SK-N-SH treated with all-trans-retinoic acid at 6 μM for 48 hours (cell line): Measurements from ENCODE around the gene AVL9.

Experiments
- ATAC-seq: fragments of 200-7000 bp; cut with Tn5 transposase; 3 replicates; pipeline ENCODE4 v1.9.1; 2020; ENCODE audit warnings: mild to moderate bottlenecking, moderate library complexity
- ARNTL ChIP-seq: fragments of 450-650 bp; formaldehyde crosslinking; IDR thresholded peaks from 2 replicates; pipeline ENCODE4 v1.5.0; 2020; ENCODE audit warnings: low read depth, mild to moderate bottlenecking, moderate library complexity, borderline replicate concordance
- BACH2 ChIP-seq: fragments of 250-450 bp; sonication (Bioruptor Pico); IDR thresholded peaks from 2 replicates; pipeline ENCODE4 v1.9.0; 2021; ENCODE audit warnings: mild to moderate bottlenecking, borderline replicate concordance
- CSDC2 ChIP-seq: fragments of 250-450 bp; sonication (Bioruptor Pico); IDR thresholded peaks from 2 replicates; pipeline ENCODE4 v1.5.0; 2020; ENCODE audit warnings: mild to moderate bottlenecking, moderate library complexity
- CSRNP3 ChIP-seq: fragments of 250-450 bp; sonication (Bioruptor Pico); IDR thresholded peaks from 2 replicates; pipeline ENCODE4 v1.5.1; 2021; ENCODE audit warnings: mild to moderate bottlenecking, moderate library complexity
- ESRRG ChIP-seq: fragments of 250-450 bp; sonication (Bioruptor Pico); IDR thresholded peaks from 2 replicates; pipeline ENCODE4 v1.6.1; 2021; ENCODE audit warnings: mild to moderate bottlenecking
- GLIS3 ChIP-seq: fragments of 250-450 bp; sonication (Bioruptor Pico); IDR thresholded peaks from 2 replicates; pipeline ENCODE4 v1.5.0; 2020; ENCODE audit warnings: mild to moderate bottlenecking, moderate library complexity
- ISL1 ChIP-seq: fragments of 250-450 bp; sonication (Bioruptor Pico); IDR thresholded peaks from 2 replicates; pipeline ENCODE4 v2.1.2; 2022; ENCODE audit warnings: mild to moderate bottlenecking, moderate library complexity
- OSR1 ChIP-seq: fragments of 250-450 bp; sonication (Bioruptor Pico); IDR thresholded peaks from 2 replicates; pipeline ENCODE4 v1.8.0; 2022; ENCODE audit warnings: moderate library complexity, mild to moderate bottlenecking, inconsistent platforms
- PATZ1 ChIP-seq: fragments of 250-450 bp; sonication (Bioruptor Pico); IDR thresholded peaks from 2 replicates; pipeline ENCODE4 v1.8.0; 2020; ENCODE audit warnings: mild to moderate bottlenecking, moderate library complexity, borderline replicate concordance
- PPARA ChIP-seq: fragments of 250-450 bp; sonication (Bioruptor Pico); IDR thresholded peaks from 2 replicates; pipeline ENCODE4 v1.5.0; 2020; ENCODE audit warnings: mild to moderate bottlenecking, borderline replicate concordance
- SNAI2 ChIP-seq: fragments of 250-450 bp; sonication (Bioruptor Pico); IDR thresholded peaks from 2 replicates; pipeline ENCODE4 v1.5.0; 2020; ENCODE audit warnings: mild to moderate bottlenecking, moderate library complexity
- TOX ChIP-seq: fragments of 250-450 bp; sonication (Bioruptor Pico); IDR thresholded peaks from 2 replicates; pipeline ENCODE4 v1.8.0; 2021; ENCODE audit warnings: mild to moderate bottlenecking, moderate library complexity, borderline replicate concordance
- ZC3H10 ChIP-seq: fragments of 250-450 bp; sonication (Bioruptor Pico); IDR thresholded peaks from 2 replicates; pipeline ENCODE4 v1.5.1; 2021; ENCODE audit warnings: mild to moderate bottlenecking, moderate library complexity
- ZFP3 ChIP-seq: fragments of 250-450 bp; sonication (Bioruptor Pico); IDR thresholded peaks from 2 replicates; pipeline ENCODE4 v1.5.0; 2020; ENCODE audit warnings: mild to moderate bottlenecking, moderate library complexity
- ZFP30 ChIP-seq: fragments of 450-650 bp; formaldehyde crosslinking; IDR thresholded peaks from 2 replicates; pipeline ENCODE4 v1.5.0; 2022; ENCODE audit warnings: mild to moderate bottlenecking, moderate library complexity
- ZNF70 ChIP-seq: fragments of 450-650 bp; formaldehyde crosslinking; IDR thresholded peaks from 2 replicates; pipeline ENCODE4 v1.5.0; 2020; ENCODE audit warnings: mild to moderate bottlenecking, moderate library complexity
- TF ChIP-seq, protein P1 (sequence below): fragments of 250-450 bp; sonication (Bioruptor Pico); IDR thresholded peaks from 2 replicates; pipeline ENCODE4 v1.8.0; 2021; ENCODE audit warnings: low read depth, mild to moderate bottlenecking, moderate library complexity, borderline replicate concordance

Gene AVL9

DNA sequence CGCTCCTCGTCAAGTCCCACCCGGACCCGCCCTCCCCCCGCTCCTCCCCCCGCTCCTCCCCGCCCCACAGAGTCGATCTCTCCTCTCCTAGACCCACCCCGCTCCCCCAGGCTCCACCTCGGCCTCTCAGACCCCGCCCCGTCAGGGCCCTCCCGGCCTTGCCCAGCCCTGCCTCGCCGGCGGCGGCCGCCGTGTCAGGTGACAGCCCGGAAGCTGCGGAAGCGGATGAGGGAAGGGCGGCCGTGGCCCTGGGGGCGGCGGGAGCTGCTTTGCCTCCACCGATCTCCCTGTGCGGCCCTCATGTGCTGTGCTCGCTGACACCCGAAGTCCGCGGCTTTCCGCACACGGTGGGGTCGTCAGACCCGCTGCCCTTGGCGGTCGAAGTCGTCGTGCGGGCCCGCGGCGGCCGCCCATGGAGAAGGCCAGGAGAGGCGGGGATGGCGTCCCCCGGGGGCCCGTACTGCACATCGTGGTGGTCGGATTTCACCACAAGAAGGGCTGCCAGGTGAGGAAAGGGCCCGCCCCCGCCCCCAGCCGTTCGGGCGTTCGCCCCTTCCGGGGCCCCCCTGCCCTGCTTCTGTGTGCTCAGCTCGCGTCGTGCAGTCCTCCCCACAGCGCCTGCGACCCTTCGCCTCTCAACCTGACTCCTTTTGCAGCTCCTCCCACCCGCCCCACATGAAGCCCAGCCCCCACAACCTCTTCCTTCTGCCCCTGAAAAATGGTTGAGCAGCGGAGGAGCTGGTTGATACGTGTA is at the start of gene AVL9:
AVL9 (plus strand) TSS at position 192 of the 754 bp plus-strand sequence; CDS start at position 413, 221 bp downstream.
- 0 out of 2 replicates have a peak, but pooled peaks have one; percentile 32 for TF ChIP-seq CSDC2 (CRISPR knock-in tag)
- TF ChIP-seq PPARA (CRISPR knock-in tag), result no peak
- 0 out of 2 replicates have a peak, but pooled peaks have one; percentile 38 for TF ChIP-seq ZFP3 (CRISPR knock-in tag)
- TF ChIP-seq, protein P1, sequence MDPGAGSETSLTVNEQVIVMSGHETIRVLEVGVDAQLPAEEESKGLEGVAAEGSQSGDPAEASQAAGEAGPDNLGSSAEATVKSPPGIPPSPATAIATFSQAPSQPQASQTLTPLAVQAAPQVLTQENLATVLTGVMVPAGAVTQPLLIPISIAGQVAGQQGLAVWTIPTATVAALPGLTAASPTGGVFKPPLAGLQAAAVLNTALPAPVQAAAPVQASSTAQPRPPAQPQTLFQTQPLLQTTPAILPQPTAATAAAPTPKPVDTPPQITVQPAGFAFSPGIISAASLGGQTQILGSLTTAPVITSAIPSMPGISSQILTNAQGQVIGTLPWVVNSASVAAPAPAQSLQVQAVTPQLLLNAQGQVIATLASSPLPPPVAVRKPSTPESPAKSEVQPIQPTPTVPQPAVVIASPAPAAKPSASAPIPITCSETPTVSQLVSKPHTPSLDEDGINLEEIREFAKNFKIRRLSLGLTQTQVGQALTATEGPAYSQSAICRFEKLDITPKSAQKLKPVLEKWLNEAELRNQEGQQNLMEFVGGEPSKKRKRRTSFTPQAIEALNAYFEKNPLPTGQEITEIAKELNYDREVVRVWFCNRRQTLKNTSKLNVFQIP, result peak; percentile 78; the same call in 1 of the 2 replicates
- no peak for TF ChIP-seq ARNTL (CRISPR knock-in tag)
- peak; percentile 76; the same call in 1 of the 2 replicates for TF ChIP-seq PATZ1 (CRISPR knock-in tag)
- no peak for TF ChIP-seq SNAI2
- TF ChIP-seq GLIS3 (CRISPR knock-in tag), result peak; percentile 81
- TF ChIP-seq, all 23 proteins: peak for 5

GRCh38 chr7:32447218-32447617 is 48.1 kb upstream of the AVL9 start:
- TF ChIP-seq, protein P1, result no peak
- TF ChIP-seq CSDC2 (CRISPR knock-in tag) (no peak), ARNTL (CRISPR knock-in tag) (no peak), ISL1 (CRISPR knock-in tag) (no peak), BACH2 (no peak)
- TF ChIP-seq, all 23 proteins: peak for 0
- no peak for ATAC-seq

More for the DNA sequence above, at the start of gene AVL9:
- peak; percentile 97 for ATAC-seq

DNA sequence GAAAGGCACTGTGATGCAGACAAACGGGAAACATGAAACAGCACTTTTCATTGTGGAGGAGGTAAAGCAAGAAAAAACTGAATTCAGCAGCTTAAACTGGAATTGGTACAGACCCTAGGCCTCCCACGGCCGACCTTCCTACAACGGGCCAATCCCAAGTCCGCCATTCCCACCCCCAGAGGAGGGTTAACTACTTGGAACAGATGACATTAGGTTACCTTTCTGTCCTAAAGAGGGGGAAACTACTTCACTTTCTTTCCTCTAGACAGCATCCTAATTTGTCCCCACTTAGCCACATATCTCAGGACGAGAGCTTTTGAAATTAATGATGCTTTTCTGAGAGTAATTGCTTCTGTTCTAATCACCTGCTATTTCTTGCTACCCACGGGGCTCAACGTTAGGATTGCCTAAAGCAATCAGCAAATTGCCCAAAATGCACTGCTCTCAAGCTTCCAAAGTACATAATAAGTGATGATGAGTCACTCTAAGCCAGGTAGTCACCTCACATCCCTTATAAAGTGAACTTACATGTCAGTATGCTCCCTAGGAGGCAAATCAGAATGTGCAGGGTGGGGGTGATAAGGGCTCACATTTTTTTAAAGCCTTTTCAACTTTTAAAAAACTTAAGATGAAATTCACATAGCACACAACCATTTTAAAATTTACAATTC is 41.8 kb upstream of the AVL9 start:
- TF ChIP-seq ZC3H10, result no peak
- no peak for TF ChIP-seq ZFP30 (CRISPR knock-in tag)
- TF ChIP-seq ARNTL (CRISPR knock-in tag), result no peak
- TF ChIP-seq ESRRG (CRISPR knock-in tag), result no peak
- TF ChIP-seq TOX (CRISPR knock-in tag), result no peak
- TF ChIP-seq OSR1 (CRISPR knock-in tag), result no peak
- no peak for TF ChIP-seq BACH2
- TF ChIP-seq PPARA (CRISPR knock-in tag), result no peak
- no peak for TF ChIP-seq CSRNP3 (CRISPR knock-in tag)
- no peak for TF ChIP-seq ZNF70
- TF ChIP-seq, protein P1, result no peak
- no peak for TF ChIP-seq ISL1 (CRISPR knock-in tag)

DNA sequence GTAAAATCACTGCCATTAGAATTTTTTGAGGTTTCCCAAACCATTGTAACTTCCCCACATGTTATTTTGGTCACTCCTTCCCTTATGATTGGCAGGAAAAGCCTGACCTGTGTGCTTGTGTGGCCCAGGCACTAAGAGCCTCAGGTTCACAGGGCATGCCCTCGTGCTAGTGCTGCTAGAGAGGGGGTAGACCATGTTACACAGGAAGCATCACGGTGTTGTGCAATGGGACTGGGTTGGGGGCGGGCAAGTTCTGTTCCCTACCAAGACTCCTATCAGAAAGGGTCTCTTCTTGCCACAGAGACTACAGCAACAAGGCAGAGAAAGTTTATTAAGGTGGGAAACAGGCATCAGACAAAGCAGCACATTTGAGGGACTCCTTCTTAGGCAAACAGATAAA is 37.3 kb upstream of the AVL9 start:
- ATAC-seq, result no peak
- no peak for TF ChIP-seq ARNTL (CRISPR knock-in tag)

More for the DNA sequence above, 41.8 kb upstream of the AVL9 start:
- ATAC-seq, result no peak
